Neural cell (in vitro differentiated cells): ENCODE measurements around the gene DTNBP1.

Experiments
- EP300 ChIP-seq: fragments of 450-650 bp; conservative IDR thresholded peaks from 2 replicates; pipeline ENCODE4 v1.6.1; 2014; ENCODE audit warnings: antibody characterized with exemption, mild to moderate bottlenecking, moderate library complexity; ENCODE audit not compliant: poor library complexity, severe bottlenecking
- EZH2 ChIP-seq: fragments of 200-600, 300-800 bp; shearing (Covaris generic), sonication (generic); IDR thresholded peaks from 2 replicates; pipeline ENCODE4 v1.6.1; 2014; ENCODE audit warnings: antibody characterized with exemption, low read length, borderline replicate concordance, mild to moderate bottlenecking; ENCODE audit not compliant: insufficient read depth, poor library complexity, severe bottlenecking
- MXI1 ChIP-seq: fragments of 450-650 bp; conservative IDR thresholded peaks from 2 replicates; pipeline ENCODE4 v1.6.1; 2014; ENCODE audit warnings: antibody characterized with exemption, mild to moderate bottlenecking; ENCODE audit not compliant: poor library complexity, severe bottlenecking
- POLR2AphosphoS5 ChIP-seq: IDR thresholded peaks from 2 replicates; pipeline ENCODE4 v1.6.1; 2012
- RAD21 ChIP-seq: fragments of 450-650 bp; conservative IDR thresholded peaks from 2 replicates; pipeline ENCODE4 v1.6.1; 2014; ENCODE audit warnings: antibody characterized with exemption, mild to moderate bottlenecking, moderate library complexity
- SMC3 ChIP-seq: fragments of 450-650 bp; conservative IDR thresholded peaks from 2 replicates; pipeline ENCODE4 v1.6.1; 2014; ENCODE audit warnings: antibody characterized with exemption, mild to moderate bottlenecking, moderate library complexity; ENCODE audit not compliant: poor library complexity
- TAF1 ChIP-seq: IDR thresholded peaks from 2 replicates; pipeline ENCODE4 v1.6.1; 2012; ENCODE audit warnings: low read depth
- TF ChIP-seq, protein P1 (sequence below): fragments of 450-650 bp; IDR thresholded peaks from 2 replicates; pipeline ENCODE4 v1.5.1; 2014; ENCODE audit warnings: antibody characterized with exemption, mild to moderate bottlenecking, moderate library complexity; ENCODE audit not compliant: poor library complexity, severe bottlenecking
- TF ChIP-seq, protein P2 (sequence below): IDR thresholded peaks from 2 replicates; pipeline ENCODE4 v1.6.1; 2012; ENCODE audit warnings: borderline replicate concordance

DNA sequence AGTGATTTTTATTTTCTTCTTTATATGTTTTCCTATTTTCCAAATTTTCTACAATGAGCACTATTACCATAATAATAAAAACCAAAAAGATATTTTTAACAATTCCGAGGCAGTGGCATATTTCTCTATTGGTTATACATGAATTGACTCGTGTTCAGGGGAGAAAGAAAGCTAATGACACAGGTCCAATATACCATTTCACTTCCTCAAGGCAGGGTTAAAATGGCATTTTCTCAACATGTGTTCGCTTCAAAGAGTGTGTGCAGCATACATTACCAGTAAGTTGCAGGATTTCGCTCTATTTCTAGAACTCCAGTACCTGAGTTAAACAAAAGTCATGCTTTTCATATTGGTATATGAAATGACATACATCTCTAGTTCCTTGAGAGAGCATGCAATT is 35.1 kb upstream of the DTNBP1 start:
- TF ChIP-seq, protein P1, sequence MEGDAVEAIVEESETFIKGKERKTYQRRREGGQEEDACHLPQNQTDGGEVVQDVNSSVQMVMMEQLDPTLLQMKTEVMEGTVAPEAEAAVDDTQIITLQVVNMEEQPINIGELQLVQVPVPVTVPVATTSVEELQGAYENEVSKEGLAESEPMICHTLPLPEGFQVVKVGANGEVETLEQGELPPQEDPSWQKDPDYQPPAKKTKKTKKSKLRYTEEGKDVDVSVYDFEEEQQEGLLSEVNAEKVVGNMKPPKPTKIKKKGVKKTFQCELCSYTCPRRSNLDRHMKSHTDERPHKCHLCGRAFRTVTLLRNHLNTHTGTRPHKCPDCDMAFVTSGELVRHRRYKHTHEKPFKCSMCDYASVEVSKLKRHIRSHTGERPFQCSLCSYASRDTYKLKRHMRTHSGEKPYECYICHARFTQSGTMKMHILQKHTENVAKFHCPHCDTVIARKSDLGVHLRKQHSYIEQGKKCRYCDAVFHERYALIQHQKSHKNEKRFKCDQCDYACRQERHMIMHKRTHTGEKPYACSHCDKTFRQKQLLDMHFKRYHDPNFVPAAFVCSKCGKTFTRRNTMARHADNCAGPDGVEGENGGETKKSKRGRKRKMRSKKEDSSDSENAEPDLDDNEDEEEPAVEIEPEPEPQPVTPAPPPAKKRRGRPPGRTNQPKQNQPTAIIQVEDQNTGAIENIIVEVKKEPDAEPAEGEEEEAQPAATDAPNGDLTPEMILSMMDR = no peak
- TF ChIP-seq POLR2AphosphoS5 (no peak), EZH2 (no peak), TAF1 (no peak), RAD21 (no peak), EP300 (no peak), SMC3 (no peak), MXI1 (no peak)
- TF ChIP-seq, protein P2, sequence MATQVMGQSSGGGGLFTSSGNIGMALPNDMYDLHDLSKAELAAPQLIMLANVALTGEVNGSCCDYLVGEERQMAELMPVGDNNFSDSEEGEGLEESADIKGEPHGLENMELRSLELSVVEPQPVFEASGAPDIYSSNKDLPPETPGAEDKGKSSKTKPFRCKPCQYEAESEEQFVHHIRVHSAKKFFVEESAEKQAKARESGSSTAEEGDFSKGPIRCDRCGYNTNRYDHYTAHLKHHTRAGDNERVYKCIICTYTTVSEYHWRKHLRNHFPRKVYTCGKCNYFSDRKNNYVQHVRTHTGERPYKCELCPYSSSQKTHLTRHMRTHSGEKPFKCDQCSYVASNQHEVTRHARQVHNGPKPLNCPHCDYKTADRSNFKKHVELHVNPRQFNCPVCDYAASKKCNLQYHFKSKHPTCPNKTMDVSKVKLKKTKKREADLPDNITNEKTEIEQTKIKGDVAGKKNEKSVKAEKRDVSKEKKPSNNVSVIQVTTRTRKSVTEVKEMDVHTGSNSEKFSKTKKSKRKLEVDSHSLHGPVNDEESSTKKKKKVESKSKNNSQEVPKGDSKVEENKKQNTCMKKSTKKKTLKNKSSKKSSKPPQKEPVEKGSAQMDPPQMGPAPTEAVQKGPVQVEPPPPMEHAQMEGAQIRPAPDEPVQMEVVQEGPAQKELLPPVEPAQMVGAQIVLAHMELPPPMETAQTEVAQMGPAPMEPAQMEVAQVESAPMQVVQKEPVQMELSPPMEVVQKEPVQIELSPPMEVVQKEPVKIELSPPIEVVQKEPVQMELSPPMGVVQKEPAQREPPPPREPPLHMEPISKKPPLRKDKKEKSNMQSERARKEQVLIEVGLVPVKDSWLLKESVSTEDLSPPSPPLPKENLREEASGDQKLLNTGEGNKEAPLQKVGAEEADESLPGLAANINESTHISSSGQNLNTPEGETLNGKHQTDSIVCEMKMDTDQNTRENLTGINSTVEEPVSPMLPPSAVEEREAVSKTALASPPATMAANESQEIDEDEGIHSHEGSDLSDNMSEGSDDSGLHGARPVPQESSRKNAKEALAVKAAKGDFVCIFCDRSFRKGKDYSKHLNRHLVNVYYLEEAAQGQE = no peak
